H7 (cell line): ENCODE results near the gene PRR30. TPM values are rescaled to one million over a fixed set of nuclear protein-coding genes. Genes with fewer than 3 reads are reported as not detected.

Experiments
- DNase-seq: peaks from one replicate; pipeline ENCODE4 v3.0.0; 2012
- H3K27me3 ChIP-seq: 2 replicates; pipeline ENCODE4 v1.6.0; 2011; ENCODE audit warnings: mild to moderate bottlenecking, low read length; ENCODE audit not compliant: control insufficient read depth, insufficient read depth
- H3K36me3 ChIP-seq: replicated peaks from 2 replicates; pipeline ENCODE4 v1.5.1; 2011; ENCODE audit warnings: low read length; ENCODE audit not compliant: control insufficient read depth, insufficient read depth
- H3K4me3 ChIP-seq: 2 replicates; pipeline ENCODE4 v1.5.1; 2011; ENCODE audit warnings: low read depth, mild to moderate bottlenecking, control low read depth, low read length, moderate library complexity; ENCODE audit not compliant: insufficient read depth
- total RNA-seq: library from RNA; depleted of rRNA; stranded (reverse); fragments of >200 nt; shearing (Covaris generic); gene quantifications from 2 replicates; pipeline ENCODE4 v1.2.3, GENCODE V29; 2014

PRR30 gene
- total RNA-seq, 1 experiment from 2014 or later, result not detected

GRCh38 chr2:27164960-27165763 is 26.0 kb upstream of the PRR30 start:
- DNase-seq, result no peak
- Histone ChIP-seq H3K27me3 (no peaks in the 10 kb centered on the region), H3K36me3 (no peaks in the 10 kb centered on the region), H3K4me3 (no peak overlapping the region)

- Histone ChIP-seq H3K36me3 (no peaks in the 10 kb centered on the region), H3K4me3 (no peak overlapping the region), H3K27me3 (no peaks in the 10 kb centered on the region)
- no peak for DNase-seq
These were observed 23.2 kb upstream of the PRR30 start for GRCh38 chr2:27162151-27163121.

GRCh38 chr2:27160191-27160590 is 21.0 kb upstream of the PRR30 start:
- Histone ChIP-seq H3K4me3 (no peak overlapping the region), H3K36me3 (no peaks in the 10 kb centered on the region), H3K27me3 (no peaks in the 10 kb centered on the region)
- no peak for DNase-seq

DNA sequence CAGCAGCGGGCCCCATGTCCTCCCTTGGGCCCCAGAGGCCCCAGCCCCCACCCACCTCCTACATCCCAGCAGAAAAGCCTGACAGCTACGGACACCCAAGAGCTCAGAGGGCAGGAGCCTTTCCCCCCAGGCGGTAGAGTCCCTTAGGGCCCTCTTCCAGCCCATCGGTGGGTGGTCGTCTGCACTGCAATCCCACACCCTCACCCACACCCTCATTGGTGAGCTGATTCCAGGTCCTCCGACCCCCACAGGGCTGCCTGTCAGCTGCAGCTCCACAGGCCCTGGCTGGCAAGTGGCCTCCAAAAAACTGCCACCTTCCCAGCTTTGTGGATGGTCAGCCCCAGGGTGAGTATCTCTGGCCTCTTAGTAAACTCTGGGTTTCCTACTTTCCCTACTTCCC is 20.1 kb upstream of the PRR30 start:
- DNase-seq, result no peak
- Histone ChIP-seq H3K36me3 (no peaks in the 10 kb centered on the region), H3K27me3 (no peaks in the 10 kb centered on the region), H3K4me3 (no peak overlapping the region)

DNA sequence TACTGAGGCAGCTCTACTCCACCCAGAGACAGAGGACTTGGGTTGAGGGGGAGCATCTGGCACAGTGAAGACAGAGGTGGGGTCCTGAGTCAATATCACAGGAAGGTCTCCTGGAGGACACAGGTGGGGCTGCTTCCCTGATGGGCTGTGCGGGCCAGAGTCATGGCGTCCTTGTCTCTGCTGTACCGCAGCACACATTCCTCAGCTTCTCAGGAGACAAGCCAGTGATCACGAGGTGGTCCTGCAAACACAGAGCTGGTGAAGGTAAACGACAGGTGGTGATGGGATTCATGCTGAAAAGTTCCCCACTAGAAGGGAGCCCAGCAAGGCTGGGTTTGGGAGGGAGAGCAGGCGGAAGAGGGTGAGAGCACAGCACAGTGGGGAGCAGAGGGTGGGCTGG is 19.3 kb upstream of the PRR30 start:
- Histone ChIP-seq H3K36me3 (no peaks in the 10 kb centered on the region), H3K4me3 (no peak overlapping the region)

DNA sequence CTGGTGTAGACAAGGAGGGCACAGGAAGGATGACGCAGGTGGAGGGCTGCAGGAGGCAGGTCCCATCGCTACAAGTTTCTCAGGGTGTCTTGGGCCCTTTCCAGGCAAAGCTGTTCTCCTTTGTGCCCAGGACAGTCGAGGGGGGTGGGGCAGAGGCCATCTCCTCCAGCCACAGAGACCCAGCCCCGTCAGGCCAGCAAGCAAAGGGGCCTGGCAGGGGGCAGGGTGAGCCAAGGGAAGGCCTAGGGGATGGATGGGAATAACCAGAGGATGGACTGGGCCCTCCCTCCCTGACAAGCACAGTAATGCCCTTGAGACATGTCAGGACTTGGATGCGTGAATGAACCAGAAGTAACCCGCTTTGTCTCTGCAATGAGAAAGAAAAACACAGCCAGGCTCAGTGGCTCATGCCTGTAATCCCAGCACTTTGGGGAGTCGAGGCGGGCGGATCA is 15.9 kb upstream of the PRR30 start:
- peak; percentile 56 for DNase-seq
- no peak overlapping the region for H3K4me3 ChIP-seq
- no peaks in the 10 kb centered on the region for H3K27me3 ChIP-seq
- H3K36me3 ChIP-seq, result no peaks in the 10 kb centered on the region

More for the DNA sequence above, 19.3 kb upstream of the PRR30 start:
- no peaks in the 10 kb centered on the region for H3K27me3 ChIP-seq
- DNase-seq, result no peak

DNA sequence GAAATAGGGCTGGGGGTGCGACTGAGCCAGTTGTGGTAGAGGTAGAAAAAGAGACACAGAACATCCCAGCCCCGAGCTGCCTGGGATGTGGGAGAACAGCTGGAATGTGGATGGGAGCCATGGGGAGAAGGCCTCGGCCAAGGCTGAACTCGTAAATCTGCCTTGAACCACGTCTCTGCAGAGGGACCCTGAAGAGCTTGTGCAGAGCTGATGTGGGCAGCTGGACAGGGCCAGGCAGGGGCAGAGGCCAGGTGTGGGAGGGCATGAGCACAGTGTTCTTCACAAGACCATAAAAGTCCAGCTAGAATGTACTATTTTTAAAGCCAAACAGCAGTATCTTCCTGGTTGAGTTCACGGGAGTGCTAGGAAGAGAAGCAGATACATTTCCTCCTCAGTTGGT is 15.3 kb upstream of the PRR30 start:
- no peak overlapping the region for H3K4me3 ChIP-seq
- H3K27me3 ChIP-seq, result no peaks in the 10 kb centered on the region
- no peak for DNase-seq
- no peaks in the 10 kb centered on the region for H3K36me3 ChIP-seq

- no peaks in the 10 kb centered on the region for H3K27me3 ChIP-seq
- H3K36me3 ChIP-seq, result no peaks in the 10 kb centered on the region
- H3K4me3 ChIP-seq, result no peak overlapping the region
- no peak for DNase-seq
These were observed 13.7 kb upstream of the PRR30 start for GRCh38 chr2:27152796-27153464.

- Histone ChIP-seq H3K27me3 (no peaks in the 10 kb centered on the region), H3K4me3 (no peak overlapping the region), H3K36me3 (no peaks in the 10 kb centered on the region)
- peak; percentile 74 for DNase-seq
These were observed 13.0 kb upstream of the PRR30 start for GRCh38 chr2:27152102-27152795.

- no peak overlapping the region for H3K4me3 ChIP-seq
- no peak for DNase-seq
These were observed 11.5 kb upstream of the PRR30 start for GRCh38 chr2:27150639-27151230.

DNA sequence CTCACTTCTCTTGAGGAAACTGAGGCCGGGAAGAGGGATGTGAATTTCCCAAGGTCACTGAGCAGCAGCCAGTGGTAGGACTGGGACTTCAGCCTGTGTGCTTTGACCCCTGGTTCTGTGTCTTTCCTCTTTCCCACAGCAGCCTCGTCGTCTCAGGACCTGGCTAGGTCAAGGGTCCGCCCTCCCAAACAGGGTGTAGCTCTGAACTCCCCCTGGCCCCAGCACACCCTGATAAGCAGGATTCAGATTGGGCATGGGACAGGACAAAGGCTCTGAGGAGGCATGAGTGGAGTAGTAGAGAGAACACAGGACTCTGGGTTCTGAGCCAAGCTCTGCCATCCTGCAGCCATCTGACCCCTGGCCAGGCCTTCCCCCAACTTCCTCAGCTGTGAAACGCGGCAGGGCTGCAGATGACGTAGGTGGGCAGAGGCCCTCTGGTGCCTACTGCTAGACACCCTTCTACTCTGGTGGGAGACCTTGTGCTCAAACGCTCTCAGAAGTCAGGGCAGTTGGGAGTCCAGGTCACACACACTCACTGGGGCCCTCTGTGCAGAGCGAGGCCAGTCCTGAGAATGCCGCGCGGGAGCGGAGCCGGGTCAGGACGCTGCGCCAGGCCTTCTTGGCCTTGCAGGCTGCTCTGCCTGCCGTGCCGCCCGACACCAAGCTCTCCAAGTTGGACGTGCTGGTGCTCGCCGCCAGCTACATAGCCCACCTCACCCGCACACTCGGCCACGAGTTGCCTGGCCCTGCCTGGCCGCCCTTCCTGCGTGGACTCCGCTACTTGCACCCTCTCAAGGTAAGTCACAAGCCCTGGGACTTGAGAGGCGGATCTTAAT is 10.6 kb upstream of the PRR30 start:
- DNase-seq, result no peak
- no peaks in the 10 kb centered on the region for H3K36me3 ChIP-seq

More at GRCh38 chr2:27150639-27151230, 11.5 kb upstream of the PRR30 start:
- Histone ChIP-seq H3K27me3 (no peaks in the 10 kb centered on the region), H3K36me3 (no peaks in the 10 kb centered on the region)

GRCh38 chr2:27148801-27149439 is 9.7 kb upstream of the PRR30 start, which contains the start of gene TCF23:
Gene TCF23 (plus strand): TSS chr2:27149004. CDS start chr2:27149134, 130 bp downstream.
- no peak for DNase-seq
- H3K36me3 ChIP-seq, result no peaks in the 10 kb centered on the region
- no peaks in the 10 kb centered on the region for H3K27me3 ChIP-seq
- no peak within 1 kb of the TSS for H3K4me3 ChIP-seq

More for the DNA sequence above, 10.6 kb upstream of the PRR30 start:
- H3K27me3 ChIP-seq, result no peaks in the 10 kb centered on the region
- H3K4me3 ChIP-seq, result no peak overlapping the region
